ENCODE results near the gene FBXW9. TPM values are rescaled to one million over a fixed set of nuclear protein-coding genes. Genes with fewer than 3 reads are reported as not detected.

FBXW9 gene
- total RNA-seq: 6.8 and 10.0 TPM in 2 replicates

GRCh38 chr19:12696366-12697335, at the start of gene FBXW9:
TSS of gene FBXW9 (minus strand) at chr19:12696631. CDS start at chr19:12696581, 50 bp downstream.

GRCh38 chr19:12736995-12737834, 40.8 kb upstream of the FBXW9 start, which contains the start of gene GET3:
TSS of gene GET3 (plus strand) at chr19:12737497. CDS start at chr19:12737506, 9 bp downstream.

GRCh38 chr19:12723641-12724426, 27.4 kb upstream of the FBXW9 start, which contains the start of gene TNPO2:
TSS of gene TNPO2 (minus strand) at chr19:12723932. CDS start at chr19:12720977, 2,955 bp downstream.

GRCh38 chr19:12687496-12688196, 8.8 kb downstream of the FBXW9 start, which contains the start of gene GNG14:
TSS of gene GNG14 (plus strand) at chr19:12687998. CDS start at chr19:12688049, 51 bp downstream.

GRCh38 chr19:12681074-12681987, 15.1 kb downstream of the FBXW9 start, which contains the start of gene DHPS:
TSS of gene DHPS (minus strand) at chr19:12681880. CDS start at chr19:12681766, 114 bp downstream.

GRCh38 chr19:12666265-12667048, 30.0 kb downstream of the FBXW9 start, which contains the start of the genes MAN2B1 and WDR83:
TSS of gene MAN2B1 (minus strand) at chr19:12666742. CDS start at chr19:12666701, 41 bp downstream.
TSS of gene WDR83 (plus strand) at chr19:12666807. CDS start at chr19:12669791, 2,984 bp downstream.

Other genes with a start within 250 kb of the FBXW9 start
- gene ZNF709, start 211.8 kb downstream of the FBXW9 start, total RNA-seq: 0.68 and 2.8 TPM in 2 replicates
- gene ZNF564, start 145.1 kb downstream of the FBXW9 start, total RNA-seq: 3.4 and 5.3 TPM in 2 replicates
- 3.6 and 5.7 TPM in 2 replicates for gene ZNF490, start 85.8 kb downstream of the FBXW9 start, total RNA-seq
- gene ZNF791, start 85.7 kb downstream of the FBXW9 start, total RNA-seq: 6.7 and 7.7 TPM in 2 replicates
- 84.3 and 93.9 TPM in 2 replicates for gene MAN2B1, start 29.9 kb downstream of the FBXW9 start, total RNA-seq
- 5.2 and 9.6 TPM in 2 replicates for gene WDR83, start 29.8 kb downstream of the FBXW9 start, total RNA-seq
- 48.9 and 66.1 TPM in 2 replicates for gene DHPS, start 14.8 kb downstream of the FBXW9 start, total RNA-seq
- not detected in 2 replicates for gene GNG14, start 8.6 kb downstream of the FBXW9 start, total RNA-seq
- gene TNPO2, start 27.3 kb upstream of the FBXW9 start, total RNA-seq: 19.6 and 32.4 TPM in 2 replicates
- gene TRIR, start 38.1 kb upstream of the FBXW9 start, total RNA-seq: 401 and 414 TPM in 2 replicates
- gene GET3, start 40.9 kb upstream of the FBXW9 start, total RNA-seq: 56.9 and 70.8 TPM in 2 replicates
- under 0.01 TPM in 1 of 2 replicates, not detected in the other for gene BEST2, start 55.2 kb upstream of the FBXW9 start, total RNA-seq
- 11.7 and 16.1 TPM in 2 replicates for gene HOOK2, start 78.9 kb upstream of the FBXW9 start, total RNA-seq
- 334 and 352 TPM in 2 replicates for gene JUNB, start 94.9 kb upstream of the FBXW9 start, total RNA-seq
- 184 and 198 TPM in 2 replicates for gene PRDX2, start 105.2 kb upstream of the FBXW9 start, total RNA-seq
- not detected in 2 replicates for gene THSD8, start 105.4 kb upstream of the FBXW9 start, total RNA-seq
- 7.7 and 9.2 TPM in 2 replicates for gene RNASEH2A, start 110.0 kb upstream of the FBXW9 start, total RNA-seq
- 0.43 TPM in 1 of 2 replicates, not detected in the other for gene RTBDN, start 137.9 kb upstream of the FBXW9 start, total RNA-seq
- 0.12 and 1.0 TPM in 2 replicates for gene MAST1, start 141.9 kb upstream of the FBXW9 start, total RNA-seq
- gene DNASE2, start 184.8 kb upstream of the FBXW9 start, total RNA-seq: 42.4 and 52.9 TPM in 2 replicates
- not detected in 2 replicates for gene KLF1, start 190.6 kb upstream of the FBXW9 start, total RNA-seq
- 21.3 and 30.9 TPM in 2 replicates for gene GCDH, start 194.5 kb upstream of the FBXW9 start, total RNA-seq
- not detected in 2 replicates for gene SYCE2, start 222.7 kb upstream of the FBXW9 start, total RNA-seq
- 42.8 and 50.0 TPM in 2 replicates for gene FARSA, start 237.1 kb upstream of the FBXW9 start, total RNA-seq
- gene CALR, start 242.0 kb upstream of the FBXW9 start, total RNA-seq: 809 and 1,214 TPM in 2 replicates
- 60.3 and 70.8 TPM in 2 replicates for gene RAD23A, start 249.2 kb upstream of the FBXW9 start, total RNA-seq